Peyer's patch (tissue), 4 donors: Measurements from ENCODE around the gene GPR107.

Experiments
- CTCF ChIP-seq, 6 experiments: fragments of 450-650 bp in 4 of 6; fragments of 200-600 bp in 2 of 6; sonication (generic) in 1 of 6; IDR thresholded peaks; one replicate each; pipeline ENCODE4 v1.5.1; 2017 to 2019; ENCODE audit warnings: antibody characterized with exemption in 6 of 6, mild to moderate bottlenecking in 3 of 6, moderate library complexity in 1 of 6
- POLR2A ChIP-seq, 2 donors: fragments of 450-650 bp; IDR thresholded peaks; one replicate each; pipeline ENCODE4 v1.5.1; 2017; ENCODE audit warnings: antibody characterized with exemption in 2 of 2, mild to moderate bottlenecking in 2 of 2, moderate library complexity in 2 of 2

- no peak for TF ChIP-seq CTCF (IDR thresholded peaks at IDR 0.05)
- TF ChIP-seq POLR2A (IDR thresholded peaks at IDR 0.05) = no peak
Measured at GRCh38 chr9:130165579-130165978, 111.9 kb downstream of the GPR107 start.
